ENCODE results near the gene DUSP2.

Gene DUSP2

DNA sequence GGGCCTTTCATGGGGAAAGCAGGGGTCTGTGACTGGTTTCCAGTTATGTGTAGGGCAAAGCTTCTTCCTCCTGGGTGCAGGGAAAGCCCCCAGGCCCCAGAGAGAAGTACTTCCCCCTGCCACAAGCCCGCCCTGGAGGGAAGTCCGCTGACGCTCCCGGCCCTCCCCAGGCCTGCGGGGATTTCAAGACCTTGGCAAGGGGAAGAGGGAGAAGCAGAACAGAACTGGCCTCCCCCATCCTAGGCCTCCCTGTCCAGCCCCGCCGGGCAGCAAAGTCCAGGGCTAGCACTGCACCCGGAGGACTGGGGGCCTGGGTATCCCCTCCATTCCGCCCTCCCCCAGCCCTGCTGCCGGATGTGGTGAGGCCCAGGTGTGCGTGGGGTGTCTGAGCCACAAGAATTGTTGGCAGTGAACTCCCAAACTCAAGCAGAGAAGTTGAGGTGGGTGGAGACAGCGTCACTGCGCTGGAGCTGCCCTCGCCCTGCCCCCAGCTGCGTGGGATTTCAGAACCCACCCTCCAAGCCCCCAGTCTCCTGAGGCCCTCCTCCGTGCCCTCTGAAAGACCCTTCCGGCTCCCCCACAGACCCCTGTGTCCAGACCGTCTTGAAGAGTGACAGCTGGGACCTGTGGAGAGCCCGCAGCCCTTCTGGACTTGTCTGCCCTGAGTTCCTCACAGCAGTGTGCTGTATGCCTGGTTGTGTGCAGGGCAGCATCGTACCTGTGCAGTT lies 1.1 kb upstream of the DUSP2 start:
- DNase-seq: peak; percentile 96

DNA sequence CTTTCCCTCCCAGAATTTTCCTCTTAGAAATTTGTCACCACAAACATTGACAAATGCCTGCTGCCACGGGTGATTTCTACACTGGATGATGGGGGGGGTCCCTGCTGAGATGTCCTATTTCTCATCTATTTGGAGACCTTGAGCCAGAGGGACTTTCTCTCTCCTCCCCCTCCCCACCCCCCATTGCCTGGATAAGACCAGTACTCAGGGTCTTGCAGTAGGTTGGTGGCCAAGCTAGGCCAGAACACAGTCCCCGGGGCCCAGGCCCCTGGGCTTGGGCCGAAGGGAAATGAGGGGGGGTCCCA lies 560 bp upstream of the DUSP2 start:
- DNase-seq: no peak

DNA sequence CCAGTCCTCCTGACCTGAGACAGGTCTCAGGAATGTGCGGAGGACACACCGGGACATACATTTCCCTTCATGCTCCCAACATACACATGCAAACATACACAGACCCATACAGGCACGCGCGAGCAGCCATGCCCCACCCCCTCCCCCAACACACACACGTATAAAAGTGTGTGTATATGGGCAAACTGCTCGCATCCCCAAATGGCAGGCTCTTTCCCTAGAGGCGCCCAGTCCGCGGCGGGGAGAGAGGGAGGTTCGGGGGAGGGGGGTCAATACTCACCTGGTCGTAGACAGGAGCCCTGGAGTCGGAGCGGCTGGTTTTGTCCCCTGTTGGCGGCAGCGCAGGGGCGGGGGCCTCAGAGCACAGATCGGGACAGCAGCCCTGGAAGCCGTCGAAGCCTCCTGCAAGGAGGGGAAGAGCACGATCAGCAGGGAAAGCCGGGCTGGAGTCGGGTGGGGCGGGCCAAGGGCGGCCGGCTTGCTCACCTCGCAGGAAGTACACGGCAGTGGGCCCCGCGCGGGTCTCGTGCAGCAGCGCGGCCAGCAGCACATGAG lies 682 bp downstream of the DUSP2 start:
- peak; percentile 83 for DNase-seq

DNA sequence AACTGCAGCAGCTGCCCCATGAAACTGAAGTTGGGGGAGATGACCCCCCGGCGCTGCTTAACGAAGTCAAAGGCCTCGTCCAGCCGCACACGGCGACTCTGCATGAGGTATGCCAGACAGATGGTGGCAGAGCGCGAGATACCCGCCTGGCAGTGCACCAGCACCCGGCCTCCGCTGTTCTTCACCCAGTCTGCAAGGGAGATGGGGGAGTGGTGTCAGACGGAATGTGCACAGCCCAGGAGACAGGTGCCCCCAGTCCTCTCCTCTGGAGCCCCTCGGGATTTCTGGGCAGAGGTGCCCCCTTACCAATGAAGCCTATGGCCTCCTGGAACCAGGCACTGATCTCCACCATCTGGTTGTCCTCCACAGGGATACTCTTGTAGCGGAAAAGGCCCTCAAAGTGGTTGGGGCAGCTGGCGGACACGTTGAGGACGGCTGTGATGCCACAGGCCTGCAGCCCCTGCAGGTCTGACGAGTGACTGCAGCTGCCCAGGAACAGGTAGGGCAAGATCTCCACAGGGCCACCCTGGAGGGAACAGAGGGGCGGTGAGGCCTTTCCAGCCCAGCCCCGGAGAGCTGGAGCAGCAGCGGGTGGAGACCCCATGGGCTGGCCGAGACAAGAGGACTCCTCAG lies 1.3 kb downstream of the DUSP2 start:
- peak; percentile 79 for DNase-seq

DNA sequence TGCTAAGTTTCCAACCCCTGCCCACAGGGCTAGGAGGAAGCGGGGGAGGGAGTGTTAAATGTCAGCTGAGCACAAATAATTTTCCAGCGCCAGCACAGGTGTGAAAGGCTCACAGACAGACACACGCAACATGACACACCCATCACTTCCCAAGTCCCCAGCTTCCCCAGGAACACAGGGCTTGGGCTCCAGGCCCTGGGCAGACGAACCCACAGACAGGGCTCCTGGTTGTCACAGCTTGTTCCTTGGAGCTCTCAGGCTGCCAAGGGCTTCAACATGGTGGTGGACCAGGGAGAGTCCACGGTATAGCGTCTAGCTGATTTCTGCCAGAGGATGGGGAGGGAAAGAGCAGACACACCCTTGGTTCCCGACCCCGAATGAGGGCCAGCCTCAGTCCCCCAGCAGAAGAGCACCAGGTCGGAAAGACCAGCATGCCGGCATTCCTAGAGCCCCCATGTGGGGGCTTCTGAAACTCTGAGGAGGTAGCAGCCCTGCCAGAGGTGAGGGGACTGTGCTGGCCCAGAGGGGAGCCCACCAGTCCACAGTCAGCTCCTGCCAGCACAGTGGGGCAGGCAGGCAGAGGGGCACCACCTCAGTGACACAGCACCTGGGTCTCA lies 1.9 kb downstream of the DUSP2 start:
- DNase-seq: peak; percentile 77

DNA sequence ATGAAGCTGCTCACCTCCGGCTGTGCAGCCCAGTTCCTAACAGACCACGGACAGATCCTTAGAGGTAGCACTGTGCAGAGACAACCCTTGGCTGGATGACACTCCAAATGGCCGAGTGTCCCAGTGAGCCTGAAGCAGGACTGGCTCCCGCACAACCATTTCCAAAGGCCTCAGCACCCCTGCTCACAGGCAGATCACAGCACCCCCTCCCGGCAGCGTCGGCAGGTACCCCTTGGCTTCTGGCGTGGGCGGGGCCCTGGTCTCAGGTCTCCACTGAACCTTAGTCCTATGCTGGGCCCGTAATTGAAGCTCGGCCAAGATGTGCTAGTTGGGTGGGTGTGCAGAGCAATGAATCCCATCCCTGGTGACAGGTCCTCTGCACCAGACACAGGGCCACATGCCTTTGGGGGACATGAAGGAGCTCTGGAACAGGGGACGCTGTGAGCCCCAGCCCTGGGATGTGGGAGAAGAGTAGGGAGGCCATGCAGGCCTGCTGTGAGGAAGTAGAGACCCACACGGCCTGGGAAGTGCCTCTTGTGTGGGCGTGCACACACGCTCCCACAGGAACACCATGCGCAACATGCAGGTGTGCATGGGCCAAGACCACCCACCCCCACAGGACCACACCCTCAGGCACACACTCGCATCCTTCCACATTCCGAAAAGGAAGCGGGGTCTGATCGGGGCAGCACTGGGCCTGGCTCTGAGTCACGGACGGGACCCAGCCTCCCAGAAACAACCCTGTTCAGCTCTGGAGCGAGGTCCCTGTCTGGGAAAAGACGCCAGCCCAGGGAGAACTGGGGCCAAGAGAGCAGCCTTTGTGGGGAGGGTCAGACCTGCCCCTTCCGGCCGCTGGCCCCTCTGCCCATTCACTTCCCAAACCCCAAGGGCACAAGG lies 2.8 kb downstream of the DUSP2 start:
- DNase-seq: peak; percentile 89

DNA sequence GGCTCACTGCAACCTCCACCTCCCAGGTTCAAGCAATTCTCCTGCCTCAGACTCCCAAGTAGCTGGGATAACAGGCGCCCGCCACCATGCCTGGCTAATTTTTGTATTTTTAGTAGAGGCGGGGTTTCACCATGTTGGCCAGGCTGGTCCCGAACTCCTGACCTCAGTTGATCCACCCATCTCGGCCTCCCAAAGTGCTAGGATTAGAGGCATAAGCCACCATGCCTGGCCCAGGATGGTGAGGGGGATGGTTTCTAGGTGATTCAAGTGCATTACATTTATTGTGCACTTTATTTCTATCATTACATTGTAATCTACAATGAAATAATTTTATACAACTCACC lies 3.6 kb downstream of the DUSP2 start:
- DNase-seq: peak; percentile 62

DNA sequence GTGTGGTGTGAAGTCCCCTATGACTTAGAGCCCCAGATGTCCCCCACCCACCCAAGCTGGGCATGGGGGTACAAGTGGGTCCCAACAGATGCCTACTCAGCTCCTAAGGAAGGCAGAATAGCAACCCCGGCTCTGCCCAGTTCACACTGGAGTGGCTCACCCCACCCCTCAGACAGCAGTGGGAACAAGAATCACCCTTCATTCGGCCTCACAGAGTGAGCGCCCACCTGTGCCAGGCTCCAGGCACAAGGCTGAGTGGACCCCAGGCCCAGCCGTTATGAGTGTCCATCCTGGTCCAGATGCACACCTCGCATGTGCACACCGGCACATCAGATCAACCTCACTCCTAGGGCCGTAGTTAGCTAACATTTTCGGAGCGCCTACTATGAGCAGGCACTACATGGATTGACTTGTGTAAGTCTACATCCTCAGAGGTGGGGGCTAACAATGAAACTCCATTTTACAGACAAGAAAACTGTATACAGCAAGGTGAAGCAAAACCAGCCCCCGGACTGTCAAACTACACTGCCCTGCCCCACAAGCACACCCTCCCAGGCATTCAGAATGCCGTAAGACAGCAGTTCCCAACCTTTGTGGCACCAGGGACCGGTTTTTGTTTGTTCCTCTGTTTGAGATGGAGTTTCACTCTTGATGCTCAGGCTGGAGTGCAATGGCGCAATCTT lies 4.2 kb downstream of the DUSP2 start:
- peak; percentile 62 for DNase-seq

DNA sequence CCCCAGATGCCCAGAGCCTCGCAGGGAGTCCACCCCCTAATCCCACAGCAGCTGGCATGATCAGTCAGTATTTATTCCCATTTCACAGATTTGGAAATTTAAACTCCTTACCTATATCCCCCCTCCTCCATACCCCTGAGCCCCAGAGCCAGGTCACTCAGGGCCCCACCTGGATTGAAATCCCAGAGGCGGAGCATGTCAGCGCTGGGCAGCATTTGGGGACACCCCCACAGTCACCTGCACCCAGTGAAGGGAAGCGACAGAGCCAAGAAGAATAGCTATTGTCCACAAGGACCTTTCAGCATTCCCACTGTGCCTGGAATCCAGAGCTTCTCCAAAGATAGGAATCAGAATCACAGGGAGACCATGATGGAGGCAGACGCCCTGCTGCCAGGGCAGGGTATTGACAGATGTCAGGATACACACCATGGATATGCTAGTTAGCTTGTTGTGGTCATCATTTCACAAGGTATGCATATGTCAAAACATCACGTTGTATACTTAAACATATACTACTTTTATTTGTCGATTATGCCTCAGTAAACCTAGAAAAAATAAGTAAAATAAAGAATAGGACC lies 6.0 kb downstream of the DUSP2 start:
- DNase-seq: no peak

DNA sequence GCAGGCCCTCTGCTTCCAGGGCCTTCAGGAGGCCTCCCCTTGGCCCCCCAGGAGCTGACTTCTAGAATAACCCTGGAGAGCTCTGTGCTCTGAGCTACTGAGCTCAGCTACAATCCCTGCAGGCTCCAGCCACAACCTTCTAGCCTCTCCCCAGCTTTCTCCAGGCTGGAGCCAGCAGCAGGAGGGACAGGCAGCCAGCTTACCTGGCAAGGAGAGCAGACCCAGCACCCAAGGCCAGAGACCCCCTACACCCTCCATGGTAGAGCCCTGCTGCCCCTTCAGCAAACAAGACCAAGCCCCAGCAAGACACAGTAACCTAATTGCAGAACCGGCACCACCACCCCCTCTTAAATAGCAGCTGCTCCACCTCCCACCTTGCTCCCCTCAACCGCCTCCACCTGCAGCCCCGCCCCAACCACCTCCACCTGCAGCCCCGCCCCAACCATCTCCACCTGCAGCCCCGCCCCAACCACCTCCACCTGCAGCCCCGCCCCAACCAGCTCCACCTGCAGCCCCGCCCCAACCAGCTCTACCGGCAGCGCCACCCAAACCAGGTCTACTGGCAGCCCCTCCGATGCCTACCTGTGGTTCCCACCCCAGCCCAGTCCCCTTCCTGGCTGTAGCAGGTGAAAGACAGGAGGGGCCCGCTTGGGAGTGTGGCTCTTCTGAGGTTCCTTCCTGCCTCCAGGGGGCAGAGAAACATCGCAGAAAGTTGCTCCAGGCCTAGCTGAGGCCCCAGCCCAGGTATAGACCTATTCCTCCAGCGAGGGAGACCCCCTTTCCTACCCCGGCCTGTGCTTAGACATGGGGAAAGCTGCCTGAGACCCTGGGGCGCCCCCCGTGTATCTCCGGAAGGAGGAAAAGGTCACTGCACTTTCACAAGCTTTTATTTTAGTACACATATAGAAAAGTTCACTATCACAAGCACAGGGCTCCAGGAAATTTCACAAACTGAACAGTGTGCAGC lies 6.8 kb downstream of the DUSP2 start, which contains the start of gene ASTL:
ASTL (minus strand) TSS at position 324 of the 967 bp plus-strand sequence; CDS start at position 258, 66 bp downstream.
- DNase-seq: peak; percentile 84

DNA sequence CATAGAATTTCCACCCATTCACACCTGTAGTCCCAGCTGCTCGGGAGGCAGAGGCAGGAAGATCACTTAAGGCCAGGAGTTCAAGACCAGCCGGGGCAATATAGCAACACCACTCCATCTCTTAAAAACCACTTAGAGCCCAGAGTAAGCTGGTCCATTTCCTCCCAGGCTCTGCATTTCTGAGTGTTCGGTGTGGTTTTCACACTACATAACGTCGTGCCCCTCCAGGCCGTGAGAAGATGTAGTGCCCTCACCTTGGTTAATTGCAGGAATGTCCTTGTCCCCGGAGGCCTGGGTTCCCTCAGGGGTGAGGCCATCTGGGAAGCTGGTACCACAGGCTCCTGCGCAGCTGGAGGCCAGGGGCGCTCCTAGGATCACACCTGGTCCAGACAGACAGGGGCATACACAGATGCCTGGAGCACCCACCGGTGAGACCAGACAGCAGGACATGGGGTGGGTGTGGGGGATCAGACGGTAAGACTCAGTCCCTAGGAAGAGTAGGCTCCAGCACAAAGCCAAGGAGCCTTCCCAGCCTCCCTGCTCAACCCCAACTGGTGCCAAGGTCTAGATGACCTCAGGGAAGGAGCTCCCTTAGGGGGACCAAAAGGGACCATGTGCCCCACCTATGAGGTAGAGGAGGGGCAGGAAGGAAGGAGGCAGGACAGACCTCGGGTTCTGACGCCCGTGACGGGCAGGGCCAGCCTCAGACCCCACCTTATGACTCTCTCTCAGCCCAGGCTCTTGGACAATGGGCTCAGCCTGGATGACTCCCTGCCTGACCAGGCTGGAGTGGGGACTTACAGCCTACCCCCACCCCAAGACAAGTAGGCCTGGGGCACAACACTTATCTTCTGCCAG lies 7.7 kb downstream of the DUSP2 start:
- DNase-seq: no peak

DNA sequence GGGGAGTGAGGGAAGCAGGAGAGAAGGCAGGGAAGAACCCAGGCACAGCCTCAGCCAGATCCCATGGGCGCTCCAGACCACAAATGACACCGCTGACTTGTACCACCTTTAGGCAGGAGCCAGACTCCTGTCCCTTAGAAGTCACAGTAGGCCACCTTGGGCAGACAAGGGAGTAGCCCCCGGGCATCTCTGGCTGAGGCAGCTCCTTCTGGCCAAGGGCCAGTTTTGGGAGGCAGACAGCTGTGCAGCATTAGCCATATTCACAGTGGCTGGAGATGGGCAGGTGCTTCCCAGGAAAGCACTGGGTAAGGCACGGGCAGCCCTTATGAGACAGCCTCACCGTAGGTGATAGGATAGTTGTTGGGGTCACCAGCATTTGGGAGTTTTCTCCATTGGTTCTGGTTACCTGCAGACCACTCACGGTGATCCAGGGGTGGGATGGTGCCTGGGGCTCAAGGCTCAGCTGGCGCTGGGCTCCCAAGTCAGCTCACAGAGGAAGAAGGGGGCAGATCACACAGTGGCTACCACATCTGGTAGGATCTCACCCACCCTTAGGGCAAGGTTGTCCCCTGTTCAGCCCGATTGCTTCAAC lies 9.0 kb downstream of the DUSP2 start:
- DNase-seq: no peak

DNA sequence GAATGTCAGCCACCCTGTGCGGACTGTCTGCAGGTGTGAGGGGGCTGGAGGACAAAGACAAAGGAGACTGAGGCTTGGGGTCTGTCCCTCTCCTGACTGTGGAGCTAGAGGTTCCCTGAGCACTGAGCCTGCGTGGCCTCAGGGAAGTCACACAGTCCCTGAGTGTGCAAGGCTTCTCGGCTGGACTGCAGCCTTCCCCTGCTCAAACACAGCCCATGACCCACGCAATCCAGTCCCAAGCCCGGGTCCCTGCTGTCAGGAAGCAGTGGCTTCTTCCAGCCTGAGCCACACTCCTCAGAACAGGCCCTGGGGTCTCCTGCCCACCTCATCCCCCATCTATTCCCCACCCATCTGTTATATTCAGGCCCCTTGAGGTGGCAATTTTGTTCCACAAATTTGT lies 9.6 kb downstream of the DUSP2 start:
- DNase-seq: no peak

DNA sequence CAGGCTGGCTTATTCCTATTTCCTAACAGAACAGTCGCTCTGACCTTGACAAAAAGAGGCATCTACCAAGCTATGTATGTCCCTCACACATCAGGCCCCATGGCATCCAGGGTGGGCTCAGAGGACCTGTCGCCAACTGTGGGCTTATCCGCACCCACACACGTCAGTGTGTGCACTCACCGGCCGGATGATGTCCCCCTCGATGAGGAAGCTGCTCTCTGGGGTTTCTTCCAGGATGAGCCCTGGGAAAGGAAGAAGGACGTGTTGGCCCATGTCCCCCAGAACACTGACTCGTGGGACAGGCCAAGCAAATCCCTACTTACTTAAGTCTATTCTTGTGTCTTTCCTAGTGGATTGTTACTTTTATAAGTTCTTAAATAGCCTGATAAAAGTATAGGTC lies 10.1 kb downstream of the DUSP2 start:
- no peak for DNase-seq

DNA sequence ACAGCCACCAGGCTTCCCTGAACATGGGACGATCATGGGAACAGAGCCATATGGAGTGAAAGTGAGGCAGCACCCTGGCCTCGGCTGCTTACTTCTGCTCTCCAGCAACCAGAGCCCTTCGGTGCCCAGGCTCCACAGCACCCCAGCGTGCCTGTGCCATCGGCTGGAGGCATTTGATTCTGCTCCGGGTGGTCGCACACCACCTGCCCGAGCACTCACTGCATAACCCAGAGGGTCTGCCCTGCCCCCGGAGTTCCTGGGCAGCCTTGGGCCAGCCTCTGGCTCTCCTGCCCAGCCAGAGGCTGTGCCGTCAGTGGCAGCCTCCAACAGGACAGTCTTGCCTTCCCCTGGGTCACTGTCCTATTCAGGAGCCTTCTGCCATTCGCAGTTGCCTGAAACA lies 10.8 kb downstream of the DUSP2 start:
- DNase-seq: no peak

DNA sequence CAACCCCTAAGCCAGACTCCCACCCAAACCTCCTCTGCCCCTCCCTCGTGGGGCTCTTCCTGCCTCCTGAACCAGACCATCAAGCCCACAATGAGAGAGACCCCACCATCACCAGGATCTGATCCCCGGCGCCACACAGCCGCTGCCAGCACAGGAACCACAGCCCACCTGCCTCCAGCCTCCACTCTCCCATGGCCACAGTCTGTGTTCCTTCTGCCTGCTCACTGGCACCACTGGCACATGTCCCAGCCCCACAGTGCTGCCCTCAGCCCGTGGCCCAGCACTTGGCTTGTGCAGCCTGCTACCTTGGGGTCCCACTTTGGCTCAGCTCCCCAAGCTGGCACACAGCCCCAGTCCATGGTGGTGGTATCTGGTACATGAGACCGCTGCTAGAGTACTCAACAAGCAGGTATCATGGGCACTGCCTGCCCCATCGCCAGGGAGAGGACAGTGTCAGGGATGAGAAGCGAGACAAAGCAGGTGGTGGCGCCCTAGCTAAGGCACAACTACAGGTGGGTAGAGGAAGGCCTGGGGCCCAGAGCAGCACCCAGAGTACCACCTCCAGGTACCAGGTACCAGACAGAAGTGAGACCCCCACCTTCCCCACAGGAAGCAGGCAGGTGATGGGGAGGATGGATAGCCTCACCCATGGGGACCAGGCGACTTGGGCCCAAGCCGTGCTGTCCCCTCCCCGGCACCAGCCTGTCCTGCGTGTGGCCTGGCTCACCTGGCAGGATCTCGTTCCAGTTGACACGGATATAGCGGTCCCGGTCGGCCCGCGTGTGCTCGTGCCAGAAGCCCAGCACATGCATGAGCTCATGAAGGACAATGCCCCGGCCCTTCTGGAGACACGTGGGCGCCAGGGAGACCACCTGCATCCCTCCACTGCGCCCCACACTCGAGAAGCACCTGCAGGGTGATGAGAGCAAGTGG lies 13.2 kb downstream of the DUSP2 start:
- DNase-seq: no peak

DNA sequence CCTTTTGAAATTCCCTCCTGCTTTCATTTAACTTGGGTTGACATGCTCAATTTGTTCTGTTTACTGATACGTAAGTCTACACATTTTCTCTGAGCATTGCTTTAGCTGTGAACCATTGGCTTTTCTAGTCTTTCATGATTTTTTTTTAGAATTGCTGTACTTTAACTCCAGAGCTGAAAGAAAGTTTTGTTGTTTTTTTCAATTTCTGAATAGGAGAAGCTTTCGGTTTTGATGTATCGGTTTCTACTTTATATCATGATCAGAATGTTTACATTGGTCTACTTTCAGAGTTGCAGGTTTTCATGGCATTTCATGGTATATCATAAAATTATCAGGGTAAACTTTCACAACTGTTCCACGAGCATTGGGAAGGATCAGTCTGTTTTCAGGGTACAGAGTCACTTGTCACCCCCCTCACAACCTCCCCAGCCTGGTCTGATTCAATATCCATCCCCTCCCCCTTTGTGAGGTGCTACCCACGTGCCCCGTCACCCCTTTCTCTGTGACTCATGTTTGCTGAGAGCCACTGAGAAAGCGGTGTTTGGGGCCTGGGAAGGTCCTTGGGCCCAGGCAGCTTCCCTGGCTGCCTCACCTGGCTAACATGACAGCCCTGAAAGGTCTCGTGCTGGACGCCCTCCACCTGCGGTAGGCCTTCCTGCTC lies 14.0 kb downstream of the DUSP2 start:
- peak; percentile 74 for DNase-seq

DNA sequence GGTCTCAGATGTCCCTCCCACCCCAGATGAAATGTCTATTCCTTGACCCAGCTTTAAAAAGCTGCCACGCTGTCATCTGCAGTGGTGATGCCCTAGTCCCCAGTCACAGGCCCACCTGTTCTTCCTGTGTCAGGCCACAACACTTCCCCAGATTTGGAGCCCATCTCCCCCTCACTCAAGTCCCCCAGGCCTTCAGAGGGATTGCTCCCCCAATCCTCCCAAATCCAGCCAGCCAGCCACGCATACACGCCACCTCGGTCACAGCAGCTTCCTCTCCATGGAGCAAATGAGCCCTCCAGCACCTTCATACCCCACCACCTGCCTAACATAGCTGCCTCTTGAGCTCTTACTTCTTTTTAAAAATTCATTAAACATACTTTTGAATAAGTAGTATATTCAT lies 14.8 kb downstream of the DUSP2 start:
- DNase-seq: no peak
